HG02623 (cell line): ENCODE data around the gene PROX1.
A peak's percentile ranks its signal among the peaks of the same experiment; 100 is the strongest.

ENCODE experiments used
- ATAC-seq: cut with Tn5 transposase; IDR thresholded peaks from one replicate; pipeline ENCODE4 v1.9.1; 2021; ENCODE audit warnings: moderate library complexity; ENCODE audit not compliant: unreplicated experiment

Gene PROX1, protein sequence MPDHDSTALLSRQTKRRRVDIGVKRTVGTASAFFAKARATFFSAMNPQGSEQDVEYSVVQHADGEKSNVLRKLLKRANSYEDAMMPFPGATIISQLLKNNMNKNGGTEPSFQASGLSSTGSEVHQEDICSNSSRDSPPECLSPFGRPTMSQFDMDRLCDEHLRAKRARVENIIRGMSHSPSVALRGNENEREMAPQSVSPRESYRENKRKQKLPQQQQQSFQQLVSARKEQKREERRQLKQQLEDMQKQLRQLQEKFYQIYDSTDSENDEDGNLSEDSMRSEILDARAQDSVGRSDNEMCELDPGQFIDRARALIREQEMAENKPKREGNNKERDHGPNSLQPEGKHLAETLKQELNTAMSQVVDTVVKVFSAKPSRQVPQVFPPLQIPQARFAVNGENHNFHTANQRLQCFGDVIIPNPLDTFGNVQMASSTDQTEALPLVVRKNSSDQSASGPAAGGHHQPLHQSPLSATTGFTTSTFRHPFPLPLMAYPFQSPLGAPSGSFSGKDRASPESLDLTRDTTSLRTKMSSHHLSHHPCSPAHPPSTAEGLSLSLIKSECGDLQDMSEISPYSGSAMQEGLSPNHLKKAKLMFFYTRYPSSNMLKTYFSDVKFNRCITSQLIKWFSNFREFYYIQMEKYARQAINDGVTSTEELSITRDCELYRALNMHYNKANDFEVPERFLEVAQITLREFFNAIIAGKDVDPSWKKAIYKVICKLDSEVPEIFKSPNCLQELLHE

DNA sequence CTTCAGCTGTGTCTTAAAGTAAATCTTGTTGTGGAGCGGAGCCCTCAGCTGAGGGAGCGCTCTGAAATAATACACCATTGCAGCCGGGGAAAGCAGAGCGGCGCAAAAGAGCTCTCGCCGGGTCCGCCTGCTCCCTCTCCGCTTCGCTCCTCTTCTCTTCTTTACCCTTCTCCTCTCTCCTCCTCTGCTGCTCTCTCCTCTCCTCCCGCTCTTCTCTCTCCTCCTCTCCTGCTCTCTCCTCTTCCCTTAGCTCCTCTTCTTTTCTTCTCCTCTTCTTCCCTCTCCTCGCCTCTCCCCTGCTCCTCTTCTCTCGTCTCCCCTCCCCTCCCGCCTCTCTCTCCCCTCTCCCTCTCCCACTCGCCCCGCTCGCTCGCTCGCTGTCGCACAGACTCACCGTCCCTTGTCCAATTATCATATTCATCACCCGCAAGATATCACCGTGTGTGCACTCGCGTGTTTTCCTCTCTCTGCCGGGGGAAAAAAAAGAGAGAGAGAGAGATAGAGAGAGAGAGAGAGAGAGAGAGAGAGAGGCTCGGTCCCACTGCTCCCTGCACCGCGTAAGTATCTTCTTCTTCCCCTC is at the start of gene PROX1:
Gene PROX1, plus strand, starts transcription at position 47 of the 580 bp plus-strand sequence. CDS start 8,563 bp downstream, outside the sequence.
- peak; percentile 68 for ATAC-seq

DNA sequence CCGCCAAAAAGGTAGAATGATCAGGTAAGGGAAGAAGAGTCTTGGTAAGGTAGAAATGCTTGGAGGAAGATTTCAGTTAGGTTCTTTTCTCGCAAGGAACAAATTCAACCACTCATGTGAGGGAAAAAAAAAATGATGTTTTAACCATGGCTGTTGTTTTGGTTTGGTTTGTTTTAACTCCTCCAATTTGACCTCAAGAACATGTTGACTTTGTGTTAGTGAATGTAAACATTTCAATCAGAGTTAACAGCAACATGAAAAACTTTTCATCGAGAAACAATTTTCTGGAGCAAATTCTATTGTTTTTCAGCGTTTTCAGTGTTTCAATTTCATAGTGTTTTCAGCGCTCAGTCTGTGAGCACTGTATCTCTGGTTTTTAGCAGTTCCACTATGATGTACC is 49.0 kb upstream of the PROX1 start:
- ATAC-seq: no peak

GRCh38 chr1:213939888-213940287 is 47.9 kb upstream of the PROX1 start:
- ATAC-seq: no peak

DNA sequence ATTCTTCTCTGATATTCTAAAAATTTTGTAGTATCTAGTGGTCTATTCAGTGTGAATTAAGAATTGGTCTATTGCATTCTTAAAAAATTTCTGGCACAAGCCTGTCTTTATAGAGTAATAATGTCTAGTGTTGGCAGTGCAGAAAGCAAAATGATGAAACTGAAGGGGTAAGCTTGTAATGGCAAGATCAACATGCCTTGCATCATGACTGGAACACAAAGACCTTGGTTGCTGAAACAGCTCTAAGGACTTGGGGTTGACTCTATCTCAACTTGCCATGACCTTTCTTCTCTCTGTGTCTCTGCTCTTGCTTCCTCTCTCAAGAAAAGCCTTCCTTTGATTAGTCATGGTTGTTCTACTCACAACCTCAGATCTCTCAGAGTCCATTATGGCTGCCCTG is 46.8 kb upstream of the PROX1 start:
- no peak for ATAC-seq

DNA sequence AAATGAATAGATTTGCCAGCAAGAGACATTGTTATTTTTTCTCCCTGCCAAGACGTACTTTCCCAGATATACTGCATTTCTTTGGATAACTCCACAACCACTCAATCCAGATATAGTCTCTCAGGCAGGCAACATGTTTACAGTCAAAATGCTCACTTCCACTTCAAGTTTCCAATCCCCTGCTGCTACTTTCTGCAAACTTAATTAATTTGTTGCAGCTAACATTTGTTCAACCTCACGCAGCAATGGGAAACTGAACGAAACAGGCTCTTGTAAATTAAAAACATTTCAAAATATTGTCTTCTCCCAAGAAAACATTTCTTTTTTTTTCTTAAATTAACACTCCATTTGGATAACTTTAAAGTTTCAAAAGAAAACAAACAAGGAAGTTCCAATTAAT is 45.7 kb upstream of the PROX1 start:
- no peak for ATAC-seq

DNA sequence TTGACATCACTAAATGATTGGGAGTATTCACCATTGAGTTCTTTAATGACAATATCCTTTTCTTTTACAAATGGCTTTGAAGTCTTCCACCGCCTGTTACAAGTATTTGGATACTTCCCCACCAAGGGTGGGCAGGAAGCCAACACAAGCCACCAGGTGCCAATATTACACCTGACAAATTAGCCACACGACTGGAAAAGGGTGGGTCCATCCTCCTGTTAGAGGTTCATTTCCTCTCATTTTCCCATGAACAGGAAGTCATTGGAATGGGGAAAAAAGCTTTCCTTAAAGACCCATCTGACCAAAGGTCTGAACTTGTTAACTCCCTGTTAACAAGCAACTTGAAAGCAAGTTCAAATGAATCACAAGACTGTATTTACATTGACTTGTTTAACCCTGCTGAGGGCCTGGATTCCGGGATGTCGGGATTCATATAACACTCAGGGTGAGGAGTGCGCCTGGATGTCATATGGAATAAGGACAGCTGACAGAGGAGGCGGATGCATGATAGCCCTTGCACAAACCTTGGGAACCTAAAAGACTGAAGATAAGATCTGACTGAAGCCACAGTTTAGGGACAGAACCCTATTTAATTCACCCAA is 40.5 kb upstream of the PROX1 start:
- ATAC-seq: no peak

- ATAC-seq: no peak
Observed at GRCh38 chr1:213951876-213952275, 35.9 kb upstream of the PROX1 start.

DNA sequence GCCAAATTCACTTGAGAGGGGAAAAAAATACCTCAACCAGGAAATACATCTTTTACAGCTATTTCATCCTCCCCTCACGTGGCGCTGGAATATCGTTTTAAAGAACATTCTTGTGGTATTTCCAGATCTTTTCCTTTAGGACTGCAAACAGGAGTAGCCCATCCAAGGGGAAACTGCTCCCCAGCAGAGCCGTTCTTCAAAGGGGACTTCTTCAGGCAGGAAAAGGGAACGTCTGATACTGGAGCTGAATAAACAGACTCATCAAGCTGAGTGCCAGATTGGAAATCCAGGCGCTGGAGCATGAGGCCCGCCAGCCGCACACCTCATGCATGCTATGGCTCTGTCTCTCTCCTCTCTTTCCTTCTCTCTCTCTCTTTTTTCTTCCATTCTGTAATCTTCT is 34.0 kb upstream of the PROX1 start:
- no peak for ATAC-seq

DNA sequence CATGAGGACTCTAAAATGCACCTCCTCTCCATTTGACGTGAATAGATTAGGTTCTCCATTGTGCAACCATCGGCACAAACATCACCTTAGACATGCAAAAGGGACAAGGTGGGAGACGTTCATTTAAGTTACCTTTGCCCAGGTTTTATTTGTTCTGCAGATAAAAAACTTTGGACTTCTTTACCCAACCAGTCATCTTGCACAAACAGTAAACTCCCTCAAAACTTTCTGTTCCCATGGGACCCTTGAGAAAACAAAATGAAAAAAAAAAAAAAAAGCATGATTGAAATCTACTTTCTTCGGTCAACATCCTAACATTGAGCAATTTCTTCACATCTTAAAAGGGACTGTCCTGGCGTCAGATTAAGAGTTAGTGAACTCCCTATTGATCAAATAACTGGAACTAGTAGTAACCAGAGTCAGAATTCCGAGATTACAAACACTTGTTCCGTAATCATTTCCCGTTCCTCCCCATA is 31.4 kb upstream of the PROX1 start:
- no peak for ATAC-seq

- no peak for ATAC-seq
Observed at GRCh38 chr1:213958346-213958745, 29.4 kb upstream of the PROX1 start.

DNA sequence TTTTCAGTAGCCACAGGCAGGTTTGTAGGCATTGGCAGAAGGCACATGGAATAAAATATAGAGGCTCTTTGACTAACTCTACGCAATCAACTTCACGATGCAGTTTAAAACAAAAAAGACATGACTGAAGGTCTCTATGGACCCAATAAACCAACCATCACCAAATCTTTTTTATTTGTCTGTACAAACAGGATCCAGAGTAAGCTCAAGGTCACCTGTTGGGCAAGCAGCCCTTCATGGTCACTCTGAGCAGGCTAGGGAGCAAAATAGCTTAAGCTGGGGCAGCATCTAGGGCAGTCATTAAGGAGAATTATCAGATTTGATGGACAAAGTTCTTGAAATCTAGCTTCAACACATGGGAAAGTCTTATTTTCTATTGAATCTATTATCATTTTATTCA is 26.8 kb upstream of the PROX1 start:
- ATAC-seq: no peak

- no peak for ATAC-seq
Observed at GRCh38 chr1:213962508-213962907, 25.3 kb upstream of the PROX1 start.

GRCh38 chr1:213966122-213966521 is 21.7 kb upstream of the PROX1 start:
- ATAC-seq: no peak

GRCh38 chr1:213968146-213968825 is 19.5 kb upstream of the PROX1 start:
- ATAC-seq: no peak

DNA sequence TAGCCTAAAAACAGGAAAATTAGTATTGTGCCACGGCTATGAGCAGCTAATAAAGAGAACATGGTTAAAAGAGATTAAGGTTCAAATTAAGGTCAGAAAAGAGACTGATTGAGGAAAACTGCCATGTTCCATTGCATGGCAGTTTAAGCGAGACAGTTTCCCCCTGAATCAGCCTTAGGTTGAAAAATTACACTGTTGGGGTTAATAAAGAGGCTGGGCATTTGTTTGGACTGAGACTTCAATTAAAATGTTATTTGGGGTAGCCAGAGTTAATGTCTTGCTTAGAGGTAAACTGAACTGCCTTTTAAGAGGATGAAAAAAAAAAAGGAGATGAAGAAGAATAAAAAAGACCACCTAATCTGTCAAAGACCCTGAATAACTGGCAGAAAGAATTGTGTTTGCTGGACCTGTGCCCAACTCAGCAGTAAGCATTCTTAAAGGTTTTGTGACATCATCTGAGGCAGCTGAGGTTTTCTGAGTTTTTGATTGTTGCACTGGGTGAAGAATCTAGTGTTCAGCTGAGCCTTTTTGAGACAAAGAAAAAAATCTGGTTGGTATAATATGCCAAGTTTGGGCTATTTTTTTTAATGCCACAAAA is 17.7 kb upstream of the PROX1 start:
- no peak for ATAC-seq

DNA sequence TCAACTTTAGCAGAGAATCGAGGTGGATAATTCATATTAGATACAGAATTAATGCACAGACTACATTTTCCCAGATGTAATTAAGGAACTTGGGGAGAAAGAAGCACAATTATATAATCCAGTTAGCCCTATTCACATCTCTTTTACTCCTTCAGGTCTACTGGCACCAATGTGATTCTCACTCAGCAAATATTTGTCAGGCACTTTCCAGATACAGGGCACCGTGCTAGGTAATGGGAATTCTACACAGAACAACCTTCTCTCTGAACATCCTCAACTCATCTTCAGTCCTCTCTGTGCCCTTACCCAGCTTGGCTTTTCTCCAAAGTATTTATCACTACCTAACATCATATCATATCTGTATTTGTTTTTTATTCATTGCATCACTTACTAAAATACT is 15.6 kb upstream of the PROX1 start:
- ATAC-seq: no peak

GRCh38 chr1:213973129-213973528 is 14.6 kb upstream of the PROX1 start:
- ATAC-seq: no peak

- ATAC-seq: no peak
Observed at GRCh38 chr1:213976665-213977485, 10.9 kb upstream of the PROX1 start.

- ATAC-seq: no peak
Observed at GRCh38 chr1:213977486-213977842, 10.3 kb upstream of the PROX1 start.

DNA sequence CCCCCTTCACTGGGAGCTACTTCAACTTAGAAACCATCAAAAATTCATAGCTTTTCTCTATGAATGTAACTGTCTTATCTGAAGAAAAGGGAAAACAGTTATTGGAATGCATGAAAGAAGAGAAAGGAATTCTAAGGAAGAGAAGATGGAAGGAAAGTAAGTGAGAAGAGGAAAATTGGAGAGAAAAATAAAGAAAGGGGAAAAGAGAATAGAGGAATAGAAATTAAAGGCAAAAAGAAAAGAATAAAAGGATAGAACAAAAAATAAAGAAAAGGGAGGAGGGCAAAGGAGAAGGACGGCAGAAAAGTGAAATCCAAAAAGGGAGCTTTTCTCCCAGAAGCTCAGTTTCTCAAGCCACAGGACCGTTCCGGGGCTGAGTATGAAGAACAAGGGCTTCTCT is 9.9 kb upstream of the PROX1 start:
- no peak for ATAC-seq
